Measurements from ENCODE around the gene EXOSC10. TPM values are rescaled to one million over a fixed set of nuclear protein-coding genes. Genes with fewer than 3 reads are reported as not detected.

Gene EXOSC10
- total and polyA plus RNA-seq, 2 of the 13 experiments (the other 11 are each of a cell fraction or from before 2014, with no cell fraction given), result 48.4 to 67.6 TPM

GRCh38 chr1:11059968-11060830 is 39.5 kb downstream of the EXOSC10 start, which contains the start of gene SRM (continued):
- TF ChIP-seq ZNF292 (CRISPR knock-in tag; IDR thresholded peaks at IDR 0.05; ENCODE audit: borderline replicate concordance, low read depth) (no peak), GABPB1 (CRISPR knock-in tag; IDR thresholded peaks at IDR 0.05) (peak; percentile 75; the same call in 1 of the 2 replicates), KLF16 (CRISPR knock-in tag; IDR thresholded peaks at IDR 0.05) (no peak), ZNF207 (IDR thresholded peaks at IDR 0.05; ENCODE audit: borderline replicate concordance) (no peak), ZNF879 (CRISPR knock-in tag; IDR thresholded peaks at IDR 0.05) (no peak), CHD4 (IDR thresholded peaks at IDR 0.05; ENCODE audit: borderline replicate concordance, low read length) (no peak), ZNF274 (CRISPR knock-in tag; IDR thresholded peaks at IDR 0.05) (no peak), ZNF572 (CRISPR knock-in tag; IDR thresholded peaks at IDR 0.05) (no peak), NFE2L1 (CRISPR knock-in tag; IDR thresholded peaks at IDR 0.05; ENCODE audit: borderline replicate concordance) (no peak), ZHX1 (CRISPR knock-in tag; IDR thresholded peaks at IDR 0.05; ENCODE audit: low read depth) (no peak), MIXL1 (CRISPR knock-in tag; IDR thresholded peaks at IDR 0.05) (no peak), STAT5B (CRISPR knock-in tag; IDR thresholded peaks at IDR 0.05) (no peak), MTERF4 (CRISPR knock-in tag; IDR thresholded peaks at IDR 0.05) (no peak), CC2D1A (CRISPR knock-in tag; IDR thresholded peaks at IDR 0.05) (no peak), NPAS2 (CRISPR knock-in tag; IDR thresholded peaks at IDR 0.05; ENCODE audit: borderline replicate concordance) (no peak), ZFP82 (CRISPR knock-in tag; IDR thresholded peaks at IDR 0.05; ENCODE audit: borderline replicate concordance) (no peak), SPEN (CRISPR knock-in tag; IDR thresholded peaks at IDR 0.05; ENCODE audit: low read depth) (no peak; the same call in 1 of the 2 replicates), YEATS4 (CRISPR knock-in tag; IDR thresholded peaks at IDR 0.05; ENCODE audit: borderline replicate concordance) (peak; percentile 70; the same call in 1 of the 2 replicates), NFATC3 (CRISPR knock-in tag; IDR thresholded peaks at IDR 0.05) (no peak), CREB1 (IDR thresholded peaks at IDR 0.05) (peak; percentile 26; the same call in 1 of the 2 replicates), CREB1 (CRISPR knock-in tag; IDR thresholded peaks at IDR 0.05) (no peak), GPN1 (CRISPR knock-in tag; IDR thresholded peaks at IDR 0.05; ENCODE audit: borderline replicate concordance) (no peak), BHLHE40 (IDR thresholded peaks at IDR 0.05; ENCODE audit: low read length) (no peak), NR1H2 (CRISPR knock-in tag; IDR thresholded peaks at IDR 0.05; ENCODE audit: borderline replicate concordance, low read depth) (no peak), MYNN (CRISPR knock-in tag; IDR thresholded peaks at IDR 0.05; ENCODE audit: low read depth) (no peak), ZNF24 (IDR thresholded peaks at IDR 0.05) (no peak)

Measured in HepG2 (cell line).